ENCODE measurements around the gene FLT3. TPM values are rescaled to one million over a fixed set of nuclear protein-coding genes. Genes with fewer than 3 reads are reported as not detected.

Gene FLT3
- polyA plus RNA-seq, 3 donors = 2.1 to 5.3 (median 3.7) TPM

DNA sequence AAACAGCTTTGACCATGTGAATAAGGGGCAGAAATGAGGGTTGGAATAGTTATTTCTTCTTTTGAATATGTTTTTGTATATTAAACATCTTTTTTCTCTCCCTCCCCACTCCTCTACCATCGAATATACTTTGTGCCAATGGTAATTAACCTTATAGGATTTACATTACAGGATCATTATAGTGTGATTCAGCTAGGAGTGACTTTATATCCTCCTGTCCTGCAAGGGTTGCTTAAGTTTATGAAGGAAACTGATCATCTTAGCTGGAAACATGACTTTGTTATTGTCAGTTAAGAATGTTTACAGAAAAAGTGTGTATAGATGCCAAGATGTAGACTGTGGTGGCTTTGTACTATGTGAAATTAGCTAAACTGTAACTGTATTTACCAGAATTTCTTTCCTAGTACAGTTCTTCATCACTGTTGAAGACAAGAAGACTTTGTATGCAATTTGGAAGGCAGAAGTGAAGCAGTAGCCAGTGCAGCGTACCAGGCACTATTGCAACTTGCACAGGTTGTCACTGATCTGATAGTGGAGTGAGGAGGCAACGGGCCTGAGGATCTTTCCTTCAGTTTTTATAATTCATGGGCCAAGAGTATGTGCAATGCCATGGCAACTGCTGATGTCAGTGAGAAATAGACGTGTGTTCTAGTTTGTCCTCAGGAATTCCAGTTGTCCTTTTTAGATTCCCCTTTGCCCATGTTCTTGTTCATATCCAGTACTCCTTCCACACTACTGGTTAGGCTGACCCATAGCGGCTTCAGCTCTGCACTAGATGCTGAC, 29.7 kb upstream of the FLT3 start:
- no peaks in the 10 kb centered on the region for H3K36me3 ChIP-seq (replicated peaks in 1 of 2; ENCODE audit: control insufficient read depth in 1 of 2, insufficient read depth in 2 of 2, low read length in 2 of 2)
- no peak overlapping the region for H2AFZ ChIP-seq (ENCODE audit: insufficient read depth, low read depth, low read length, poor library complexity, severe bottlenecking)
- no peaks in the 10 kb centered on the region for H3K9me3 ChIP-seq (replicated peaks in 1 of 2; ENCODE audit: control insufficient read depth in 1 of 2, insufficient read depth in 1 of 2, low read length in 2 of 2)
- no peak overlapping the region for H3K27ac Mint-ChIP-seq
- H3K4me2 ChIP-seq (replicated peaks; ENCODE audit: extremely low read depth, low read length, poor library complexity, severe bottlenecking) = no peak overlapping the region
- TF ChIP-seq CTCF (IDR thresholded peaks at IDR 0.05) = no peak
- no peak overlapping the region for H3K27ac ChIP-seq (ENCODE audit: low read depth in 1 of 2, low read length in 2 of 2)
- 83% methylated on average over 3 of the region's 5 CpGs for WGBS (ENCODE audit: insufficient coverage)
- no peaks in the 10 kb centered on the region for H4K20me1 ChIP-seq (ENCODE audit: insufficient read depth, low read length)
- no peak overlapping the region for H3K9ac ChIP-seq (ENCODE audit: insufficient read depth, low read length, poor library complexity, severe bottlenecking)
- H3K9me3 Mint-ChIP-seq = peaks cover 0 to 3% (median 0%) of the 10 kb centered on the region in 7 donors
- DNase-seq = no peak
- no peaks in the 10 kb centered on the region for H3K36me3 Mint-ChIP-seq
- no peaks in the 10 kb centered on the region for H3K27me3 ChIP-seq (ENCODE audit: control insufficient read depth in 2 of 2, insufficient read depth in 2 of 2, low read length in 2 of 2)
- H3K79me2 ChIP-seq (ENCODE audit: insufficient read depth, low read length) = no peaks in the 10 kb centered on the region
- H3K4me3 Mint-ChIP-seq = no peak overlapping the region
- H3K4me3 ChIP-seq (replicated peaks in 1 of 3; ENCODE audit: low read depth in 2 of 3, low read length in 3 of 3) = no peak overlapping the region
- intact Hi-C loops (cut with micrococcal nuclease) = loop anchor here in 1 of 2 donors (10.0 kb wide), 1 partner anchor 95 kb away; no protein-coding TSS in a partner anchor
- H3K4me1 ChIP-seq (ENCODE audit: control insufficient read depth in 1 of 2, insufficient read depth in 2 of 2, low read length in 2 of 2) = no peaks in the 10 kb centered on the region
- H3K4me1 Mint-ChIP-seq = peaks cover 7% of the 10 kb centered on the region
- peaks cover 0 to 2% (median 1%) of the 10 kb centered on the region in 3 donors for H3K27me3 Mint-ChIP-seq (ENCODE audit: low read depth in 3 of 3)

GRCh38 chr13:28128926-28129325, 28.6 kb upstream of the FLT3 start:
- H3K79me2 ChIP-seq (ENCODE audit: insufficient read depth, low read length) = no peaks in the 10 kb centered on the region
- Mint-ChIP-seq H3K9me3 (peaks cover 0 to 3% (median 0%) of the 10 kb centered on the region in 7 donors), H3K27ac (peak overlapping the region in 1 of 7 donors; percentile 5), H3K4me1 (peaks cover 7% of the 10 kb centered on the region), H3K4me3 (no peak overlapping the region), H3K27me3 (ENCODE audit: low read depth in 3 of 3) (peaks cover 0 to 2% (median 1%) of the 10 kb centered on the region in 3 donors), H3K36me3 (no peaks in the 10 kb centered on the region)
- H3K4me2 ChIP-seq (replicated peaks; ENCODE audit: extremely low read depth, low read length, poor library complexity, severe bottlenecking) = no peak overlapping the region
- H3K4me1 ChIP-seq (ENCODE audit: control insufficient read depth in 1 of 2, insufficient read depth in 2 of 2, low read length in 2 of 2) = no peaks in the 10 kb centered on the region
- no peak overlapping the region for H2AFZ ChIP-seq (ENCODE audit: insufficient read depth, low read depth, low read length, poor library complexity, severe bottlenecking)
- H3K9ac ChIP-seq (ENCODE audit: insufficient read depth, low read length, poor library complexity, severe bottlenecking) = no peak overlapping the region
- no peak overlapping the region for H3K4me3 ChIP-seq (replicated peaks in 1 of 3; ENCODE audit: low read depth in 2 of 3, low read length in 3 of 3)
- intact Hi-C loops (cut with micrococcal nuclease) = no loop called here
- no peak overlapping the region for H3K27ac ChIP-seq (ENCODE audit: low read depth in 1 of 2, low read length in 2 of 2)
- no peaks in the 10 kb centered on the region for H3K9me3 ChIP-seq (replicated peaks in 1 of 2; ENCODE audit: control insufficient read depth in 1 of 2, insufficient read depth in 1 of 2, low read length in 2 of 2)
- no peak for TF ChIP-seq CTCF (IDR thresholded peaks at IDR 0.05)
- no peaks in the 10 kb centered on the region for H3K27me3 ChIP-seq (ENCODE audit: control insufficient read depth in 2 of 2, insufficient read depth in 2 of 2, low read length in 2 of 2)
- H3K36me3 ChIP-seq (replicated peaks in 1 of 2; ENCODE audit: control insufficient read depth in 1 of 2, insufficient read depth in 2 of 2, low read length in 2 of 2) = no peaks in the 10 kb centered on the region
- H4K20me1 ChIP-seq (ENCODE audit: insufficient read depth, low read length) = no peaks in the 10 kb centered on the region
- DNase-seq = no peak
